GM12873 (cell line): ENCODE measurements around the gene SOX9.

Experiments
- TF ChIP-seq, protein P1 (sequence below): IDR thresholded peaks from 2 replicates; pipeline ENCODE4 v1.5.1; 2012; ENCODE audit warnings: low read depth, mild to moderate bottlenecking, moderate library complexity, low read length, control low read depth; ENCODE audit not compliant: insufficient read depth; ENCODE audit errors: missing control alignments

The SOX9 gene

DNA sequence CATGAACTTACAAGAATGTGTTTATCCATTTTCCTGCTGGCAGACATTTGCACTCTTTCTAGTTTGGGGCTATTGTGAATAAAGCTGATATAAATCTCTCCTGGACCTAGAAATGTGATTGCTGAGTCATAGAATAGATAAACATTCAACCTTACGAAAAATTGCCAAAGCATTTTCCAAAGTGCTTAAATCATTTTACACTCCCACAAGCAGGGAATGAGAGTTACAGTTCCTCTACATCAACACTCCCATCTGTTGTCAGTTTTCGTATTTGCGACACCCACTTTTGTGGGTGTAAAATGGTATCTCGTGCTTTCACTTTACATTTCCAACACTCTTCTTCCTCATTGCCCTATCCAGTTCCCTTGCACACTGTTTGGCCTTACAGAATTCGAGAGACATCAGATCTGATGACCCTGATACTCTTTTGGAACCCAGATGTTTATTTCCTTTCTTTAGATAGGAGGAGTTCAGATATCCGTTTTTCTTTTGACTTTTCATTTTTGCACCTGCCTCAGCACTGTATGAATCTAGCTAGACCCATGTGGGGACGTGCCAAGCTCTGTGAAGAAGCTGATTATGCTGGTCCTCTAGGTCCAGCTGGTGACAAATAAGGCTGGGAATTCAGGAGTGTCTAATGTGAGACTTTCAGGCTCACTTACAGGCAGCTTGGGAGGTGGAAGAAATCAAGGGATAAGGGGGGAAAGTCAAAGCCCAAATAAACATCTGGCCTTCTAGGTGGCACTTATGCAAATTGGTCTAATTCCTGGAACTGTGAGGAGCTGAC is 14.0 kb downstream of the SOX9 start:
- TF ChIP-seq, protein P1, sequence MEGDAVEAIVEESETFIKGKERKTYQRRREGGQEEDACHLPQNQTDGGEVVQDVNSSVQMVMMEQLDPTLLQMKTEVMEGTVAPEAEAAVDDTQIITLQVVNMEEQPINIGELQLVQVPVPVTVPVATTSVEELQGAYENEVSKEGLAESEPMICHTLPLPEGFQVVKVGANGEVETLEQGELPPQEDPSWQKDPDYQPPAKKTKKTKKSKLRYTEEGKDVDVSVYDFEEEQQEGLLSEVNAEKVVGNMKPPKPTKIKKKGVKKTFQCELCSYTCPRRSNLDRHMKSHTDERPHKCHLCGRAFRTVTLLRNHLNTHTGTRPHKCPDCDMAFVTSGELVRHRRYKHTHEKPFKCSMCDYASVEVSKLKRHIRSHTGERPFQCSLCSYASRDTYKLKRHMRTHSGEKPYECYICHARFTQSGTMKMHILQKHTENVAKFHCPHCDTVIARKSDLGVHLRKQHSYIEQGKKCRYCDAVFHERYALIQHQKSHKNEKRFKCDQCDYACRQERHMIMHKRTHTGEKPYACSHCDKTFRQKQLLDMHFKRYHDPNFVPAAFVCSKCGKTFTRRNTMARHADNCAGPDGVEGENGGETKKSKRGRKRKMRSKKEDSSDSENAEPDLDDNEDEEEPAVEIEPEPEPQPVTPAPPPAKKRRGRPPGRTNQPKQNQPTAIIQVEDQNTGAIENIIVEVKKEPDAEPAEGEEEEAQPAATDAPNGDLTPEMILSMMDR: no peak

DNA sequence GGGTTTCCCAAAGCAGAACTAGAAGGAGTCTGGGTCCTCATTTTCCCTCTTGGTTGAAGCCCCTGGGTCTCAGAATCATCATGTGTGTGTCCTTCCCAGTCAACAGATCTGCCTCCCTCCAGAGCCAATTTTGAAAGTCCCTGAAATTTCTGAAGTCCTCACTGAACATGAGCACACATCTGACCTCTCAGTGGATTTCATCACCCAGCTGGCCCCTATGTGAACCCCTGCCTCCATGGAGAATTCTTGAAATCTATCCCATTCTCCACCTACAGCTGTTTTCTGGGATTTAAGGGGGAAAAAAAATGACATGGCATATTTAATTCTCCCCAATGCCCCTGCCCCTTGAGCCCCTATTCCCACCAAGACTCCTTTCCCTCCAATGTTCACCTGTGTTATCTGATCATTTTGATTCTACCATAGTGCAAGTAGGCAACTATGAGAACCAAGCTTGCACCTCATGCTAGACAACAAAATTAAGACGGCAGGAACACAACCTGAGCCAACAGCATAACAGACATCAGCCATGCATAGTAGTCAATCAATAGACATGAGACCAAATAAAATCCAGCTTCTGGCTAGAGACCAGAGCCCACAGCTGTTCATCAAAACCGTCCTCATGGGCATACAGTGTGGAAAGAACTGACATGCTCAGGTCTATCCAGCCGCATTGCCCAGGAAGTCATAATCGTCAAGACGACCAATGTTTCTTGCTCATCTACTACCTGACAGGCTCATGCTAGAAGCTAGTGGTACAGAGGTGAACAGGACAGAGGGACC is 14.9 kb downstream of the SOX9 start:
- TF ChIP-seq, protein P1: no peak

DNA sequence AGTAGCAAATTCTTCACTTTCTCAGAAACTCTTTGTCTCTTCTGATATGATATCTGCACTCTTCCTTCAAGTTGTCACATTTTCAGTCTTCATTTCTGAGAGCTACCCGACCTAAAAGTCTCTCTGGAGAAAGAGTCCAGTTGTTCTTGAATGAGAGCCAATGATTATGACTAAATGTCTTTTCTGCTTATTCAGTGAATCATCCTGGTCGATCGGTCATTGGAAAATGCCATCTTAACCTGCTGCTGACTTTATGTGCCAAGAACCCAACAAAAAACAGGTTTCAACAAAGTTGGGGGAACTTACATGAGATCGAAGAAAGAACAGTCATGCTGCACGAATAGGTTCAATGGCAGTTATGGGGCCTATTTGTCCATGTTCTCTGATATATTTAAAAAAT is 15.9 kb downstream of the SOX9 start:
- TF ChIP-seq, protein P1: no peak

DNA sequence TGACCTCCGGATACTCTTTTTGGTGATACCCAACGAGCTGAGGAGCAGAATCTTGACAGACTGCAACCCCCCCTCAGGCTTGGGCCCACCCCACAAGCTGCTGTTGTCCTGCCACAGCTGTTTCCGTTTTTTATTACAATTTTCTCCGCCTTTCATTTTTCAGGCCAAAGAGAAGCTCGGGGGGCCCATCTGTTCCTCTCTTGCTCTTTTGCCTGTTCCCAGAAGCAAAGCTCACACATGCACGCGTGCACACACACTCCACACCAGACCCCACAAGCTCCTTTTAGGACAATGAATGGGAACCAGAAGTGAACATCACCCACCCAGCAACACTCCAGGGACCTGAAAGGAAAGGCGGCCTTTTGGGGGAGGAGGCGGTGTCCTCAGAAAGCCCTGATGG is 16.3 kb downstream of the SOX9 start:
- TF ChIP-seq, protein P1: no peak

DNA sequence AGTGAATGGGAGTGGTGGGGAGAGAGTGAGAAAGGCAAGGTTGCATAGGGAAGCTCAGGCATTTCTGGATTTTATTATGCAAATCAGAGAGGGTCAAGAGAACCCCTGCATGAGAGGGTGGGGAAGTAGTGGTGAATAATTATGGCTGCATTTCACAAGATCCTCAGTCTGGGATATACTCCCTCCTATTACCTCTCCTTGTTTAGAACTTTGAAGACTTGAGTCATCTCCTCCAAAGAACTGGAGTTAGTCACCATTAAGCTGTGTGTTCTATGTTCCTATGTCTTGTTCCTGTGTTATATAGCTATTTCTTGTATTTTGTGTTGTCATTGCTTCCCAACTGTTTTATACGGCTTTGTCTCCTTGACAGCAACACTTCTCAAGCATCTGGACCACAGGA is 18.4 kb downstream of the SOX9 start:
- TF ChIP-seq, protein P1: no peak

DNA sequence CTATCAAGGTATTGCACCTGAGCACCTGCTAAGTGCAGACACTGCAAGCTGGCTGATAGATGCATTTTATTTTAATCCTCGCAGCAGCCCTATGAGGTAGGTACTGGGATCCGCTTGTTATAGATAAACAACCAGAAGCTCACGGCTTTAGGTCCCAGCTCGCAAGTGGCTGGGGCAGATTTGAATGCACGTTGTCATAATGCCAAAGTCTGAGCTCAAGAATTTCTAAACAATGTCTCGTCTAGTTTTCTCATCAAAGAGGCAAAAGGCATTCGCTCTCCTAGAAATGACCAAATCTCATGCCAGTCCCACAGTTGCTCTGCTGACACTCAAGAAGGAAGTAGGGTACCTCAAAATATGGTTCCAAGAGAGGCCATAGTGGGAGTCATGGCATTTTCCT is 20.5 kb downstream of the SOX9 start:
- TF ChIP-seq, protein P1: no peak

DNA sequence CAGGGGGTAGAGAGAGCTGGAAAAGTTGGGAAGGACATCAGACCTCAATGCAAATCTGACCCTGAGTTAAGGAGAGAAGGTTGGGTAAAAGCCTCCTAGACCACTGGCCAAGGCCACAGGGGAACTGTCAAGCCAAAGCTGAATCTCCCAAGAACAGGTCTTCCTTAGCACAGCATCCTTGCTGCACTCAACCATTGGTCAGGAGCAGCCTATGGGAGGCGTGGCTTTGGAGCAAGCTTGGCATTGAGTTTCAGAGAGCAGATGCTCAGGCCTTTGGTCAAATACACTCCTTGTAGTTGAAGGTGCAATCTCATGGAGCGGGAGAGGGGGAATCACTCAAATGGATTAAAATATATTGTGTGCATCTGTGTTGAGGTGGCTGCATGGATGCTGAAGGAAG is 21.8 kb downstream of the SOX9 start:
- TF ChIP-seq, protein P1: no peak
